Stimulated activated CD4-positive, alpha-beta T cell treated with anti-CD3 and anti-CD28 coated beads, Interleukin-2, amount 100 ng/mL, for 4 hours (primary cell): Measurements from ENCODE around the gene PCDHGA6.
"Not testable (repeated sequence)": the region's sequence is repeated elsewhere in the genome, so short reads cannot be mapped to it uniquely, and the experiment has no call there.

Experiments
- DNase-seq: peaks from one replicate; pipeline ENCODE4 v3.0.0-alpha.2; 2020; ENCODE audit warnings: low read depth

Gene PCDHGA6

GRCh38 chr5:141360685-141361084 is 13.0 kb upstream of the PCDHGA6 start:
- no peak for DNase-seq

DNA sequence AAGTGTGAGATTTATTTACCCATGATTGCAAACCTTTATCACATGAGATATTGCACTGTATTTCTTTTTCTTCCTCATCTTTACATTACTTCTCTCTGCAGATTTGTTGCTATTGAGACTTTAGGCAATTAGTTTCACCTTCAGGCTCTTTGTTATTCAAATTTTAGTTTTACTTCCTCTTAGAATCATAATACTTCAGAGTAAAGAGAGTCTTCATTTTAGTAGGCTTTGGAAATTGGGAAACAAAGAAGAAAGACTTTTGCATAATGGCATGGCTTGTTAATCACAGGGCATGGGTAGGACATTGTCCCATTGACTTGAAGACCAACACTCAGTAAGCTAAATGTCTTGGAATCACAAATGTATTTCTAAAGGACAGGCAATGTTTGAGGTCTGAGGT is 11.0 kb upstream of the PCDHGA6 start:
- no peak for DNase-seq

DNA sequence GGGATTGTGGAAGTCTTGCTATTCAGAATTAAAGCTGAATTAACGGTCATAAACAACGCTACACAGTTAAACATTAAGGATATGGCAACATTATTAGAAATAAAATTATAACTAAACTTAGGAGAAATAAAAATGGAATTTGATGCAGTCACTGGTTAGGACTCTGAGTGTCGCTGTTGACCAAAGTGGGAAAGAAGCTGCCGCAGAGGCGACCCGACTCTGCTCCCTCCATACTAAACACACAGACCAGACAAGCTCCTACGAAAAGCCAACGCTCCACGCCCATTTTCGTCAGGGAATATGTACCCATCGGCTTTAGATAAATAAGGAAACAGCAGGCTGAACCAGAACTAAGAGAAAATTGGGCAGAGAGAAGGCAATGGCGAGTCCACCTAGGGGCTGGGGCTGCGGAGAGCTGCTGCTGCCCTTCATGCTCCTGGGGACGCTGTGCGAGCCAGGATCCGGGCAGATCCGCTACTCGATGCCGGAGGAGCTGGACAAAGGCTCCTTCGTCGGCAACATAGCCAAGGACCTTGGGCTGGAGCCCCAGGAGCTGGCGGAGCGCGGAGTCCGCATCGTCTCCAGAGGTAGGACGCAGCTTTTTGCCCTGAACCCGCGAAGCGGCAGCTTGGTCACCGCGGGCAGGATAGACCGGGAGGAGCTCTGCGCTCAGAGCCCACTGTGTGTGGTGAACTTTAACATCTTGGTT is 9.6 kb upstream of the PCDHGA6 start, which contains the start of gene PCDHGA5:
TSS of gene PCDHGA5 (plus strand) at position 211 of the 709 bp plus-strand sequence. CDS start at position 380, 169 bp downstream.
- DNase-seq = no peak

DNA sequence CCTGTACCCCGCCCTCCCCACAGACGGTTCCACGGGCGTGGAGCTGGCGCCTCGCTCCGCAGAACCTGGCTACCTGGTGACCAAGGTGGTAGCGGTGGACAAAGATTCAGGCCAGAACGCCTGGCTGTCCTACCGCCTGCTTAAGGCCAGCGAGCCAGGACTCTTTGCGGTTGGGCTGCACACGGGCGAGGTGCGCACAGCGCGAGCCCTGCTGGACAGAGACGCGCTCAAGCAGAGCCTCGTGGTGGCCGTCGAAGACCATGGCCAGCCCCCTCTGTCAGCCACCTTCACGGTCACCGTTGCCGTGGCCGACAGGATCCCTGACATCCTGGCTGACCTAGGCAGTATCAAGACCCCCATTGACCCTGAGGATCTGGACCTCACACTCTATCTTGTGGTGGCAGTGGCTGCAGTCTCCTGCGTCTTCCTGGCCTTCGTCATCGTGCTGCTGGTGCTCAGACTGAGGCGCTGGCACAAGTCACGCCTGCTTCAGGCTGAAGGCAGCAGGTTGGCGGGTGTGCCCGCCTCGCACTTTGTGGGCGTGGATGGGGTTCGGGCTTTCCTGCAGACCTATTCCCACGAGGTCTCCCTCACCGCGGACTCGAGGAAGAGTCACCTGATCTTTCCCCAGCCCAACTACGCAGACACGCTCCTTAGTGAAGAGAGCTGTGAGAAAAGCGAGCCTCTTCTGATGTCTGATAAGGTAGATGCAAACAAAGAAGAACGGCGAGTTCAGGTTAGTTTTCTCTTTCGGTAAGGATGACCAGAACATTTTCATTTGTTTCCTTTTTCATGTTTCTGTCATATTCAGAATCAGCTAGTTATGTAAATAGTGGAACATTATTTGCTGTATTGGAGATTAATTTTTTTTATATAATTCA is 7.4 kb upstream of the PCDHGA6 start:
- DNase-seq = no peak

GRCh38 chr5:141369994-141370848 is 3.5 kb upstream of the PCDHGA6 start, which contains the start of gene PCDHGB3:
TSS of gene PCDHGB3 (plus strand) at chr5:141370242. CDS start at chr5:141370395, 153 bp downstream.
- DNase-seq = peak; percentile 9

DNA sequence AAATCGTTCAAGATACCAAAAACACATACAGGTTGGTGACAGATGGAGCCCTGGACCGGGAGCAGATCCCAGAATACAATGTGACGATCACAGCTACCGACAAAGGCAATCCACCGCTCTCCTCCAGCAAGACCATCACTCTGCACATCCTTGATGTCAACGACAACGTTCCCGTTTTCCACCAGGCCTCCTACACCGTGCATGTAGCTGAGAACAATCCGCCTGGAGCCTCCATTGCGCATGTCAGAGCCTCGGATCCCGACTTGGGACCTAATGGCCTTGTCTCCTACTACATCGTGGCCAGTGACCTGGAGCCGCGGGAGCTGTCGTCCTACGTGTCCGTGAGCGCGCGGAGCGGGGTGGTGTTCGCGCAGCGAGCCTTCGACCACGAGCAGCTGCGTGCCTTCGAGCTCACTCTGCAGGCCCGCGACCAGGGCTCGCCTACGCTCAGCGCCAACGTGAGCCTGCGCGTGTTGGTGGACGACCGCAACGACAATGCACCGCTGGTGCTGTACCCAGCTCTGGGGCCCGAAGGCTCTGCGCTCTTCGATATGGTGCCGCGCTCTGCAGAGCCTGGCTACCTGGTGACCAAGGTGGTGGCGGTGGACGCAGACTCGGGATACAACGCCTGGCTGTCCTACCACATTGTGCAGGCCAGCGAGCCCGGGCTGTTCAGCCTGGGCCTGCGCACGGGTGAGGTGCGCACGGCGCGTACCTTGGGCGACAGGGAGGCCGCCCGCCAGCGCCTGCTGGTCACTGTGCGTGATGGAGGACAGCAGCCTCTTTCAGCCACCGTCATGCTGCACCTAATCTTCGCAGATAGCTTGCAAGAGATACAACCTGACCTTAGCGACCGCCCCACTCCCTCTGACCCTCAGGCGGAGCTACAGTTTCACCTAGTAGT is 1.9 kb upstream of the PCDHGA6 start:
- DNase-seq = no peak

- no peak for DNase-seq
Measured at GRCh38 chr5:141374627-141375026, 936 bp downstream of the PCDHGA6 start.

GRCh38 chr5:141375444-141376155 is 1.9 kb downstream of the PCDHGA6 start:
- not testable (repeated sequence) for DNase-seq

GRCh38 chr5:141382469-141383294 is 9.0 kb downstream of the PCDHGA6 start, which contains the start of gene PCDHGA7:
TSS of gene PCDHGA7 (plus strand) at chr5:141382742. CDS start at chr5:141382900, 158 bp downstream.
- no peak for DNase-seq

DNA sequence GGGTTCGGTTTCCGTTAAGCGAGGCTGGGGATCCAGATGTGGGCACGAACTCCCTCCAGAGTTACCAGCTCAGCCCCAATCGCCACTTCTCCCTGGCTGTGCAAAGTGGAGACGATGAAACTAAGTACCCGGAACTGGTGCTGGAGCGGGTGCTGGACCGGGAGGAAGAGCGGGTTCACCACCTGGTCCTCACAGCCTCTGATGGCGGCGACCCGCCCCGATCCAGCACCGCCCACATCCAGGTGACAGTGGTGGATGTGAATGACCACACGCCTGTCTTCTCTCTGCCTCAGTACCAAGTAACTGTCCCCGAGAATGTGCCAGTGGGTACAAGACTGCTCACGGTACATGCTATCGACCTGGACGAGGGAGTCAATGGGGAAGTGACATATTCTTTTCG is 9.7 kb downstream of the PCDHGA6 start:
- DNase-seq = no peak

DNA sequence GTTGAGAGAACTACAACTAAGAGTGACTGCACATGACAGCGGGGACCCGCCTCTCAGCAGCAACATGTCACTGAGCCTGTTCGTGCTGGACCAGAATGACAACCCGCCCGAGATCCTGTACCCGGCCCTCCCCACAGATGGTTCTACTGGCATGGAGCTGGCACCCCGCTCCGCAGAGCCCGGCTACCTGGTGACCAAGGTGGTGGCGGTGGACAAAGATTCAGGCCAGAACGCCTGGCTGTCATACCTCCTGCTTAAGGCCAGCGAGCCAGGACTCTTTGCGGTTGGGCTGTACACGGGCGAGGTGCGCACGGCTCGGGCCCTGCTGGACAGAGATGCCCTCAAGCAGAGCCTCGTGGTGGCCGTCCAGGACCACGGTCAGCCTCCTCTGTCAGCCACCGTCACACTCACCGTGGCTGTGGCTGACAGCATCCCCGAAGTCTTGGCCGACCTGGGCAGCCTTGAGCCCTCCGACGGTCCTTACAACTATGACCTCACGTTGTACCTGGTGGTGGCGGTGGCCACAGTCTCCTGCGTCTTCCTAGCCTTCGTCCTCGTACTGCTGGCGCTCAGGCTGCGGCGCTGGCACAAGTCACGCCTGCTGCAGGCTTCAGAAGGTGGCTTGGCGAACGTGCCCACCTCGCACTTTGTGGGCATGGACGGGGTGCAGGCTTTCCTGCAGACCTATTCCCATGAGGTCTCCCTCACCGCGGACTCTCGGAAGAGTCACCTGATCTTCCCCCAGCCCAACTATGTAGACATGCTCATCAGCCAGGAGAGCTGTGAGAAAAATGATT is 11.0 kb downstream of the PCDHGA6 start:
- no peak for DNase-seq

- DNase-seq = not testable (repeated sequence)
Measured at GRCh38 chr5:141387557-141388311, 14.0 kb downstream of the PCDHGA6 start, which contains the start of gene PCDHGB4. TSS of gene PCDHGB4 (plus strand) at chr5:141387698. CDS start at chr5:141387885, 187 bp downstream.

DNA sequence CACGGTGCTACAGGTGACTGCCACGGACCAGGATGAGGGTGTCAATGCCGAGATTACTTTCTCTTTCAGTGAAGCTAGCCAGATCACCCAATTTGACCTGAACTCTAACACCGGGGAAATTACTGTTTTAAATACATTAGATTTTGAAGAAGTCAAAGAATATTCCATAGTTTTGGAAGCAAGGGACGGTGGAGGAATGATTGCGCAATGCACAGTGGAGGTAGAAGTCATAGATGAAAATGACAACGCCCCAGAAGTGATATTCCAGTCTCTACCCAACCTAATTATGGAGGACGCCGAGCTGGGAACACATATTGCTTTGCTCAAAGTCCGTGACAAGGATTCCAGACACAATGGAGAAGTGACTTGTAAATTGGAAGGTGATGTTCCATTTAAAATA is 15.0 kb downstream of the PCDHGA6 start:
- no peak for DNase-seq

DNA sequence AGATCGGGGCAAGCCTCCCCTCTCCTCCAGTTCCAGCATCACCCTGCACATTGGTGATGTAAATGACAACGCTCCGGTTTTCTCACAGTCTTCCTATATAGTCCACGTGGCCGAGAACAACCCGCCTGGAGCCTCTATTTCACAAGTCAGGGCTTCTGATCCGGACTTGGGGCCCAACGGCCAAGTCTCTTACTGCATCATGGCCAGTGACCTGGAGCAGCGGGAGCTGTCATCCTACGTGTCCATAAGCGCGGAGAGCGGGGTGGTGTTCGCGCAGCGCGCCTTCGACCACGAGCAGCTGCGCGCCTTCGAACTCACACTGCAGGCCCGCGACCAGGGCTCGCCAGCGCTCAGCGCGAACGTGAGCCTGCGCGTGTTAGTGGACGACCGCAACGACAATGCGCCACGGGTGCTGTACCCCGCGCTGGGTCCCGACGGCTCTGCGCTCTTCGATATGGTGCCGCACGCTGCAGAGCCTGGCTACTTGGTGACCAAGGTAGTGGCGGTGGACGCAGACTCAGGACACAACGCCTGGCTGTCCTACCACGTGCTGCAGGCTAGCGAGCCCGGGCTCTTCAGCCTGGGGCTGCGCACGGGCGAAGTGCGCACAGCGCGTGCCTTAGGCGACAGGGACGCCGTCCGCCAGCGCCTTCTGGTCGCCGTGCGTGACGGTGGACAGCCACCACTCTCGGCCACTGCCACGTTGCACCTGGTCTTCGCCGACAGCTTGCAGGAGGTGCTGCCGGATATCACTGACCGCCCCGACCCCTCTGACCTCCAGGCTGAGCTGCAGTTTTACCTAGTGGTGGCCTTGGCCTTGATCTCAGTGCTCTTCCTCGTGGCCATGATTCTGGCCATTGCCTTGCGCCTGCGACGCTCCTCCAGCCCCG is 15.7 kb downstream of the PCDHGA6 start:
- no peak for DNase-seq

DNA sequence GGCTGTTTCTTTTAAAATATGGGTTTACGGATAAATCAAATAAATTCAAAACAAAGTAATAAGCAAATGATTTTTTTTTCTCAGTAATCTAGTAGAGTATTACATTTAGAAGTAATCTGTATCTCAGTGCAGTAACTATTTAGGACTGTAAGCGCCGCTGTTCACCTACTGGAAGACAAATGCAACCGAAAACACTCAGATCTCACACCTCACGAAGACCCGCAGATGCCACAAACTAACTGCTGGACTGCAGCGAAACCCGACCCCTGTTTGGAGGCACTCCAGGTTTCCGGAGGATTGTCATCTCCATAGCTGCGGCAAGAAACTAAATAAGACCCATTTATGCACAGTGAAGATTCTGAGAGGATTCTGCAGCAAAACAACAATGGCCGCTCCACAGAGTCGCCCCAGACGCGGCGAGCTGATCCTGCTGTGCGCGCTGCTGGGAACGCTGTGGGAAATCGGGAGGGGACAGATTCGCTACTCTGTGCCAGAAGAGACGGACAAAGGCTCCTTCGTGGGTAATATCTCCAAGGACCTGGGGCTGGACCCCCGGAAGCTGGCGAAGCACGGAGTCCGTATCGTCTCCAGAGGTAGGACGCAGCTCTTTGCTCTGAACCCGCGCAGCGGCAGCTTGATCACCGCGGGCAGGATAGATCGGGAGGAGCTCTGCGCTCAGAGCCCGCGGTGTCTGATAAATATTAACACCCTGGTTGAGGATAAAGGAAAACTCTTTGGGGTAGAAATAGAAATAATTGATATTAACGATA is 18.9 kb downstream of the PCDHGA6 start, which contains the start of gene PCDHGA8:
TSS of gene PCDHGA8 (plus strand) at position 205 of the 770 bp plus-strand sequence. CDS start at position 386, 181 bp downstream.
- no peak for DNase-seq

DNA sequence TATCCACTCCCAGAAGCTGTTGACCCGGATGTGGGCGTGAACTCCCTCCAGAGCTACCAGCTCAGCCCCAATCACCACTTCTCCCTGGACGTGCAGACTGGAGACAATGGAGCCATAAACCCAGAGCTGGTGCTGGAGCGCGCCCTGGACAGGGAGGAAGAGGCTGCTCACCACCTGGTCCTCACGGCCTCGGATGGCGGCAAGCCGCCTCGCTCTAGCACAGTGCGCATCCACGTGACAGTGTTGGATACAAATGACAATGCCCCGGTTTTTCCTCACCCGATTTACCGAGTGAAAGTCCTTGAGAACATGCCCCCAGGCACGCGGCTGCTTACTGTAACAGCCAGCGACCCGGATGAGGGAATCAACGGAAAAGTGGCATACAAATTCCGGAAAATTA is 19.6 kb downstream of the PCDHGA6 start:
- no peak for DNase-seq
